ENCODE results near the gene LEO1.

Gene LEO1

GRCh38 chr15:51932161-51932560 is 39.4 kb downstream of the LEO1 start:
- in situ Hi-C loops (cut with MboI; ENCODE audit: low sequenced_read_pairs), result no loop called here

GRCh38 chr15:51931638-51932037 is 39.9 kb downstream of the LEO1 start:
- in situ Hi-C loops (cut with MboI; ENCODE audit: low sequenced_read_pairs), result no loop called here

GRCh38 chr15:51931016-51931415 is 40.6 kb downstream of the LEO1 start:
- in situ Hi-C loops (cut with MboI; ENCODE audit: low sequenced_read_pairs), result no loop called here

- in situ Hi-C loops (cut with MboI; ENCODE audit: low sequenced_read_pairs), result no loop called here
Observed at GRCh38 chr15:51926809-51927208, 44.8 kb downstream of the LEO1 start.

GRCh38 chr15:51924156-51925068 is 47.2 kb downstream of the LEO1 start:
- in situ Hi-C loops (cut with MboI; ENCODE audit: low sequenced_read_pairs), result no loop called here

GRCh38 chr15:51917493-51917892 is 54.1 kb downstream of the LEO1 start:
- in situ Hi-C loops (cut with MboI; ENCODE audit: low sequenced_read_pairs), result no loop called here

GRCh38 chr15:51912528-51912927 is 59.0 kb downstream of the LEO1 start:
- in situ Hi-C loops (cut with MboI; ENCODE audit: low sequenced_read_pairs), result no loop called here

GRCh38 chr15:51909584-51909983 is 62.0 kb downstream of the LEO1 start:
- in situ Hi-C loops (cut with MboI; ENCODE audit: low sequenced_read_pairs), result no loop called here

- in situ Hi-C loops (cut with MboI; ENCODE audit: low sequenced_read_pairs), result no loop called here
Observed at GRCh38 chr15:51908316-51908715, 63.3 kb downstream of the LEO1 start.

- in situ Hi-C loops (cut with MboI; ENCODE audit: low sequenced_read_pairs), result no loop called here
Observed at GRCh38 chr15:51907136-51907862, 64.3 kb downstream of the LEO1 start.

- in situ Hi-C loops (cut with MboI; ENCODE audit: low sequenced_read_pairs), result no loop called here
Observed at GRCh38 chr15:51904931-51905330, 66.6 kb downstream of the LEO1 start.

GRCh38 chr15:51904421-51904820 is 67.2 kb downstream of the LEO1 start:
- in situ Hi-C loops (cut with MboI; ENCODE audit: low sequenced_read_pairs), result no loop called here

- in situ Hi-C loops (cut with MboI; ENCODE audit: low sequenced_read_pairs), result no loop called here
Observed at GRCh38 chr15:51889486-51889885, 82.1 kb downstream of the LEO1 start.

- in situ Hi-C loops (cut with MboI; ENCODE audit: low sequenced_read_pairs), result no loop called here
Observed at GRCh38 chr15:51888593-51889195, 82.9 kb downstream of the LEO1 start.
